ENCODE measurements around the gene SLC6A19.

- no peak for TF ChIP-seq POLR2AphosphoS5 (IDR thresholded peaks at IDR 0.05)
- TF ChIP-seq, protein P1, sequence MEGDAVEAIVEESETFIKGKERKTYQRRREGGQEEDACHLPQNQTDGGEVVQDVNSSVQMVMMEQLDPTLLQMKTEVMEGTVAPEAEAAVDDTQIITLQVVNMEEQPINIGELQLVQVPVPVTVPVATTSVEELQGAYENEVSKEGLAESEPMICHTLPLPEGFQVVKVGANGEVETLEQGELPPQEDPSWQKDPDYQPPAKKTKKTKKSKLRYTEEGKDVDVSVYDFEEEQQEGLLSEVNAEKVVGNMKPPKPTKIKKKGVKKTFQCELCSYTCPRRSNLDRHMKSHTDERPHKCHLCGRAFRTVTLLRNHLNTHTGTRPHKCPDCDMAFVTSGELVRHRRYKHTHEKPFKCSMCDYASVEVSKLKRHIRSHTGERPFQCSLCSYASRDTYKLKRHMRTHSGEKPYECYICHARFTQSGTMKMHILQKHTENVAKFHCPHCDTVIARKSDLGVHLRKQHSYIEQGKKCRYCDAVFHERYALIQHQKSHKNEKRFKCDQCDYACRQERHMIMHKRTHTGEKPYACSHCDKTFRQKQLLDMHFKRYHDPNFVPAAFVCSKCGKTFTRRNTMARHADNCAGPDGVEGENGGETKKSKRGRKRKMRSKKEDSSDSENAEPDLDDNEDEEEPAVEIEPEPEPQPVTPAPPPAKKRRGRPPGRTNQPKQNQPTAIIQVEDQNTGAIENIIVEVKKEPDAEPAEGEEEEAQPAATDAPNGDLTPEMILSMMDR (IDR thresholded peaks at IDR 0.05), result no peak
Observed at GRCh38 chr5:1221721-1222120, 20.3 kb downstream of the SLC6A19 start.
